LoVo (cell line): ENCODE data around the gene DEFB127.
"Not testable (repeated sequence)": the region's sequence is repeated elsewhere in the genome, so short reads cannot be mapped to it uniquely, and the experiment has no call there.

ENCODE experiments used
- DNase-seq: peaks from one replicate; pipeline ENCODE4 v3.0.0-alpha.2; 2016; ENCODE audit warnings: low spot score

Gene DEFB127

GRCh38 chr20:157154-157553 is at the start of gene DEFB127:
Gene DEFB127, plus strand, starts transcription at chr20:157454. Its CDS starts 91 bp downstream, at chr20:157545.
- no peak for DNase-seq

- no peak for DNase-seq
Observed at GRCh38 chr20:112396-112795, 44.9 kb upstream of the DEFB127 start.

- DNase-seq = no peak
Observed at GRCh38 chr20:117518-117917, 39.7 kb upstream of the DEFB127 start.

- DNase-seq = not testable (repeated sequence)
Observed at GRCh38 chr20:129786-130323, 27.4 kb upstream of the DEFB127 start.

GRCh38 chr20:137668-138490 is 19.4 kb upstream of the DEFB127 start:
- DNase-seq = no peak

GRCh38 chr20:142290-142689 is 15.0 kb upstream of the DEFB127 start, which contains the start of gene DEFB126:
Gene DEFB126, plus strand, starts transcription at chr20:142590. Its CDS starts 39 bp downstream, at chr20:142629.
- DNase-seq = no peak

- no peak for DNase-seq
Observed at GRCh38 chr20:145877-146276, 11.4 kb upstream of the DEFB127 start.

- DNase-seq = no peak
Observed at GRCh38 chr20:152131-152530, 5.1 kb upstream of the DEFB127 start.

- DNase-seq = no peak
Observed at GRCh38 chr20:164618-165017, 7.4 kb downstream of the DEFB127 start.

- no peak for DNase-seq
Observed at GRCh38 chr20:168876-169275, 11.6 kb downstream of the DEFB127 start.

- no peak for DNase-seq
Observed at GRCh38 chr20:184288-184687, 27.0 kb downstream of the DEFB127 start.

GRCh38 chr20:187733-188132 is 30.5 kb downstream of the DEFB127 start:
- DNase-seq = no peak

GRCh38 chr20:189611-190010 is 32.4 kb downstream of the DEFB127 start, which contains the start of gene DEFB128:
Gene DEFB128, minus strand, starts transcription at chr20:189711. Its CDS starts 88 bp downstream, at chr20:189623.
- DNase-seq = no peak

- DNase-seq = no peak
Observed at GRCh38 chr20:198225-198624, 41.0 kb downstream of the DEFB127 start.

- DNase-seq = no peak
Observed at GRCh38 chr20:199996-200395, 42.7 kb downstream of the DEFB127 start.

GRCh38 chr20:203630-204029 is 46.4 kb downstream of the DEFB127 start:
- DNase-seq = not testable (repeated sequence)
